Measurements from ENCODE around the gene DHRS9.

DNA sequence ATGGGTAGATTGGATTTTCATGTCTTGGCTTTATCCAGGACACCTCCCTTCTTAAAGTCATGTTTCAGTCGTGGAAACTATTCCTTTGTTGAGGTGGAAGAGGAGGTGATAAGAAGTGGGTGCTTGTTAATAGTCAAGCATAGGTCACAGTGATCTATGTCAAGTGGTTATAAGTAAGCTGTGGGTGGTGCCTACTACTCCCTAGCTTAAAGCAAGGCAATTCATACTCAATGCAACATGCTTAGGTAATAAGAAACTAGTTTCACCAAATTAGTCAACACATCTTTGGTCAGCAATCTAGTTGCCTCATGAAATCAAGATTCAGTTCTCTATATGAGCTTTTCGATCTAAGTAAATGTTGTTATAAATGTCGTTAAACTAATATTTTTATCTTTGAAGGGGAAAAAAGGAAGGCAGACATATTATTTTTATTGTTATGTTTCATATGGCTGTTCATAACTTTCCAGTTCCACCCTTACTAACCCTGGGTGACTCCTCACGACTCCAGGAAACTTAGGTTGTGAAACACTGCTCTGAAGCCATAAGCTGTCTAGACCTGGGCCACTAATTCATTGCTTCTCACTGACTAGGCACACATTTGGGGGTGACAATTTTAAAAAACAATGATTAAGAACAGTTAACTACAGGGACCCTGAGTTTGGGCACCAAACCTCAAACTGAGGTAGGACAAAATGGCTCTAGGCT, 32.5 kb upstream of the DHRS9 start:
- TF ChIP-seq, protein P1, sequence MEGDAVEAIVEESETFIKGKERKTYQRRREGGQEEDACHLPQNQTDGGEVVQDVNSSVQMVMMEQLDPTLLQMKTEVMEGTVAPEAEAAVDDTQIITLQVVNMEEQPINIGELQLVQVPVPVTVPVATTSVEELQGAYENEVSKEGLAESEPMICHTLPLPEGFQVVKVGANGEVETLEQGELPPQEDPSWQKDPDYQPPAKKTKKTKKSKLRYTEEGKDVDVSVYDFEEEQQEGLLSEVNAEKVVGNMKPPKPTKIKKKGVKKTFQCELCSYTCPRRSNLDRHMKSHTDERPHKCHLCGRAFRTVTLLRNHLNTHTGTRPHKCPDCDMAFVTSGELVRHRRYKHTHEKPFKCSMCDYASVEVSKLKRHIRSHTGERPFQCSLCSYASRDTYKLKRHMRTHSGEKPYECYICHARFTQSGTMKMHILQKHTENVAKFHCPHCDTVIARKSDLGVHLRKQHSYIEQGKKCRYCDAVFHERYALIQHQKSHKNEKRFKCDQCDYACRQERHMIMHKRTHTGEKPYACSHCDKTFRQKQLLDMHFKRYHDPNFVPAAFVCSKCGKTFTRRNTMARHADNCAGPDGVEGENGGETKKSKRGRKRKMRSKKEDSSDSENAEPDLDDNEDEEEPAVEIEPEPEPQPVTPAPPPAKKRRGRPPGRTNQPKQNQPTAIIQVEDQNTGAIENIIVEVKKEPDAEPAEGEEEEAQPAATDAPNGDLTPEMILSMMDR (IDR thresholded peaks at IDR 0.05): no peak
- no peak for TF ChIP-seq POLR2AphosphoS5 (IDR thresholded peaks at IDR 0.05)

Data from breast epithelium (tissue), 3 donors.